Tibial nerve (tissue), 3 donors: ENCODE results near the gene DAND5.

Source experiments
- CTCF ChIP-seq, 5 experiments: fragments of 200-600 bp in 3 of 5; fragments of 450-650 bp in 2 of 5; sonication (generic) in 3 of 5; IDR thresholded peaks; one replicate each; pipeline ENCODE4 v1.5.1; 2016 to 2019; ENCODE audit warnings: antibody characterized with exemption in 5 of 5, mild to moderate bottlenecking in 3 of 5, moderate library complexity in 2 of 5
- POLR2A ChIP-seq, 2 donors: fragments of 450-650 bp; IDR thresholded peaks; one replicate each; pipeline ENCODE4 v1.6.1; 2017; ENCODE audit warnings: antibody characterized with exemption in 2 of 2, mild to moderate bottlenecking in 2 of 2, moderate library complexity in 2 of 2

GRCh38 chr19:12993562-12993961 lies 24.2 kb downstream of the DAND5 start:
- TF ChIP-seq CTCF (IDR thresholded peaks at IDR 0.05), result no peak
- no peak for TF ChIP-seq POLR2A (IDR thresholded peaks at IDR 0.05)
